Vagina (tissue), 2 donors: ENCODE results near the gene SPAG8. TPM values are rescaled to one million over a fixed set of nuclear protein-coding genes. Genes with fewer than 3 reads are reported as not detected.

Source experiments
- DNase-seq, 2 donors: peaks; one replicate each; pipeline ENCODE4 v3.0.0-alpha.2; 2017; ENCODE audit errors: extremely low spot score in 2 of 2
- H3K27ac ChIP-seq: fragments of 200-600 bp; sonication (generic); one replicate; pipeline ENCODE4 v1.5.1; 2019
- H3K27me3 ChIP-seq: fragments of 200-600 bp; sonication (generic); one replicate; pipeline ENCODE4 v1.5.1; 2019
- H3K36me3 ChIP-seq, 2 donors: fragments of 200-600 bp; sonication (generic); one replicate each; pipeline ENCODE4 v1.5.1; 2017 to 2019
- H3K4me1 ChIP-seq: fragments of 200-600 bp; sonication (generic); one replicate; pipeline ENCODE4 v1.5.1; 2019
- H3K4me3 ChIP-seq, 2 donors: fragments of 200-600 bp; sonication (generic); 1 replicate in 1 of 2; 2 replicates in 1 of 2; pipeline ENCODE4 v1.5.1; 2016 to 2019
- H3K9me3 ChIP-seq: fragments of 200-600 bp; sonication (generic); one replicate; pipeline ENCODE4 v1.5.1; 2019
- CTCF ChIP-seq, 3 experiments: fragments of 450-650 bp in 2 of 3; fragments of 200-600 bp in 1 of 3; sonication (generic) in 1 of 3; IDR thresholded peaks; one replicate each; pipeline ENCODE4 v1.5.1; 2017 to 2019; ENCODE audit warnings: antibody characterized with exemption in 3 of 3, mild to moderate bottlenecking in 2 of 3, moderate library complexity in 2 of 3
- POLR2A ChIP-seq, 2 donors: fragments of 450-650 bp; IDR thresholded peaks; one replicate each; pipeline ENCODE4 v1.6.1; 2017; ENCODE audit warnings: antibody characterized with exemption in 2 of 2, mild to moderate bottlenecking in 2 of 2, moderate library complexity in 2 of 2
- POLR2AphosphoS5 ChIP-seq, 2 donors: sonication (generic); formaldehyde crosslinking; IDR thresholded peaks; one replicate each; pipeline ENCODE4 v1.9.0; 2017; ENCODE audit warnings: antibody characterized with exemption in 2 of 2, mild to moderate bottlenecking in 2 of 2, low read depth in 1 of 2; ENCODE audit not compliant: insufficient read depth in 1 of 2
- intact Hi-C: fragments of 100-400 bp; cut with DNase I; formaldehyde crosslinking; loops from one replicate; pipeline ENCODE4 v1.15.1; 2023
- total RNA-seq: library from RNA; depleted of rRNA; stranded (reverse); fragments of >200 nt; gene quantifications from one replicate; pipeline ENCODE4 v1.2.3, GENCODE V29; 2016

Gene SPAG8
- total RNA-seq, 1 donor from 2014 or later: not detected

GRCh38 chr9:35774907-35775635 is 37.0 kb downstream of the SPAG8 start:
- Histone ChIP-seq H3K27me3 (no peaks in the 10 kb centered on the region), H3K27ac (no peak overlapping the region), H3K36me3 (no peaks in the 10 kb centered on the region), H3K9me3 (no peaks in the 10 kb centered on the region), H3K4me1 (peaks cover 13% of the 10 kb centered on the region), H3K4me3 (no peak overlapping the region)
- intact Hi-C loops: no loop called here
- no peak for DNase-seq
- TF ChIP-seq POLR2A (IDR thresholded peaks at IDR 0.05): no peak
- no peak for TF ChIP-seq CTCF (IDR thresholded peaks at IDR 0.05)
- TF ChIP-seq POLR2AphosphoS5 (IDR thresholded peaks at IDR 0.05; ENCODE audit: insufficient read depth in 1 of 2, low read depth in 1 of 2): no peak

GRCh38 chr9:35771943-35772342 is 40.1 kb downstream of the SPAG8 start:
- no peak overlapping the region for H3K4me3 ChIP-seq
- DNase-seq: no peak
- no peaks in the 10 kb centered on the region for H3K36me3 ChIP-seq
- peaks cover 13% of the 10 kb centered on the region for H3K4me1 ChIP-seq
- H3K27ac ChIP-seq: no peak overlapping the region
- intact Hi-C loops: no loop called here
- TF ChIP-seq POLR2A (IDR thresholded peaks at IDR 0.05): no peak
- peak in 1 of 2 donors; percentile 58 for TF ChIP-seq POLR2AphosphoS5 (IDR thresholded peaks at IDR 0.05; ENCODE audit: insufficient read depth in 1 of 2, low read depth in 1 of 2)
- no peak for TF ChIP-seq CTCF (IDR thresholded peaks at IDR 0.05)
- H3K27me3 ChIP-seq: no peaks in the 10 kb centered on the region
- no peaks in the 10 kb centered on the region for H3K9me3 ChIP-seq

GRCh38 chr9:35771534-35771933 is 40.5 kb downstream of the SPAG8 start:
- no peak overlapping the region for H3K4me3 ChIP-seq
- no peak overlapping the region for H3K27ac ChIP-seq
- no peaks in the 10 kb centered on the region for H3K27me3 ChIP-seq
- no peak for TF ChIP-seq POLR2AphosphoS5 (IDR thresholded peaks at IDR 0.05; ENCODE audit: insufficient read depth in 1 of 2, low read depth in 1 of 2)
- TF ChIP-seq CTCF (IDR thresholded peaks at IDR 0.05): no peak
- TF ChIP-seq POLR2A (IDR thresholded peaks at IDR 0.05): no peak
- peaks cover 13% of the 10 kb centered on the region for H3K4me1 ChIP-seq
- intact Hi-C loops: no loop called here
- no peak for DNase-seq
- no peaks in the 10 kb centered on the region for H3K9me3 ChIP-seq
- no peaks in the 10 kb centered on the region for H3K36me3 ChIP-seq

GRCh38 chr9:35771075-35771433 is 41.0 kb downstream of the SPAG8 start:
- Histone ChIP-seq H3K4me3 (no peak overlapping the region), H3K36me3 (no peaks in the 10 kb centered on the region), H3K4me1 (peaks cover 13% of the 10 kb centered on the region), H3K9me3 (no peaks in the 10 kb centered on the region), H3K27me3 (no peaks in the 10 kb centered on the region), H3K27ac (peak overlapping the region; percentile 15)
- intact Hi-C loops: no loop called here
- TF ChIP-seq POLR2AphosphoS5 (IDR thresholded peaks at IDR 0.05; ENCODE audit: insufficient read depth in 1 of 2, low read depth in 1 of 2) (peak in 1 of 2 donors; percentile 39), POLR2A (IDR thresholded peaks at IDR 0.05) (no peak), CTCF (IDR thresholded peaks at IDR 0.05) (no peak)
- no peak for DNase-seq

GRCh38 chr9:35769763-35770162 is 42.3 kb downstream of the SPAG8 start:
- Histone ChIP-seq H3K36me3 (no peaks in the 10 kb centered on the region), H3K4me1 (peaks cover 13% of the 10 kb centered on the region), H3K27me3 (no peaks in the 10 kb centered on the region), H3K27ac (no peak overlapping the region), H3K9me3 (no peaks in the 10 kb centered on the region), H3K4me3 (no peak overlapping the region)
- TF ChIP-seq POLR2A (IDR thresholded peaks at IDR 0.05) (no peak), POLR2AphosphoS5 (IDR thresholded peaks at IDR 0.05; ENCODE audit: insufficient read depth in 1 of 2, low read depth in 1 of 2) (no peak), CTCF (IDR thresholded peaks at IDR 0.05) (no peak)
- intact Hi-C loops: no loop called here
- no peak for DNase-seq
